GM12874 (cell line): ENCODE results near the gene GSG1L.

Experiments used
- TF ChIP-seq, protein P1 (sequence below): IDR thresholded peaks from 2 replicates; pipeline ENCODE4 v1.5.1; 2011; ENCODE audit warnings: low read depth, mild to moderate bottlenecking, control low read depth, low read length, moderate library complexity; ENCODE audit not compliant: insufficient read depth

GSG1L gene

DNA sequence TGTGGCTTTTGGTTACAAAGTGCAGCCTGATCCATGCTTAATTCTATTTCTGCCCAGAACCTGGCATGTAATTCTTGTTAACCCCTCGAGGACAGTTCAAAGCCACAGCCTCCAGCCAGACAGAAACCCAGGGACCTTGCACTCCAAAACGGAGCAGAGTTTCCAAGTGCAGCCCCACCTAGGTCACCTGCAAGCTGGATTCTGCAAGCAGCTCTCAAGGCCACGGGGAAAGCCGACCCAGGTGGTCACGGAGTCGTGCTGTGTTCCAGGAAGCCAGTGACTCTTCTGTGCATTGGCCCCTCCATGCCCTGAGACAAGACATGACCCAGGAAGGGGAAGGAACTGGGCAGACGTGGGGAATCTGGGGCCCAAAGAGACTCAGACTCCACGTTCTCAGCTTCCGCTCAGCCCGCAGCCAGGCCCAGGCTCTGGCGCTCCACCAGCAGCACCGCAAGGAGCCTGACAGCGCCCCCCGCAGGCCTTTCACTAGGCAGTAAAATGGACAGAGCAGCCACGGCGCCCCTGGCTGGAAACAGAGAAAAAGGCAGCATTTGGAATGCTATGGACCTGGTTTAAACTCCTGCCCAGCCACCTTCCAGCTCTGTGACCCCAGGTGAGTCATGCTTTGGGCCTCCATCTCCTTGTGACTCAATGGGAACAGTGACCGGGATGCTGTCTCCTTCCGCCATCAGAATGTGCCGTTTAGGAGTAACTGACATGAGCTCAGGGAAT is 27.3 kb upstream of the GSG1L start:
- TF ChIP-seq, protein P1, sequence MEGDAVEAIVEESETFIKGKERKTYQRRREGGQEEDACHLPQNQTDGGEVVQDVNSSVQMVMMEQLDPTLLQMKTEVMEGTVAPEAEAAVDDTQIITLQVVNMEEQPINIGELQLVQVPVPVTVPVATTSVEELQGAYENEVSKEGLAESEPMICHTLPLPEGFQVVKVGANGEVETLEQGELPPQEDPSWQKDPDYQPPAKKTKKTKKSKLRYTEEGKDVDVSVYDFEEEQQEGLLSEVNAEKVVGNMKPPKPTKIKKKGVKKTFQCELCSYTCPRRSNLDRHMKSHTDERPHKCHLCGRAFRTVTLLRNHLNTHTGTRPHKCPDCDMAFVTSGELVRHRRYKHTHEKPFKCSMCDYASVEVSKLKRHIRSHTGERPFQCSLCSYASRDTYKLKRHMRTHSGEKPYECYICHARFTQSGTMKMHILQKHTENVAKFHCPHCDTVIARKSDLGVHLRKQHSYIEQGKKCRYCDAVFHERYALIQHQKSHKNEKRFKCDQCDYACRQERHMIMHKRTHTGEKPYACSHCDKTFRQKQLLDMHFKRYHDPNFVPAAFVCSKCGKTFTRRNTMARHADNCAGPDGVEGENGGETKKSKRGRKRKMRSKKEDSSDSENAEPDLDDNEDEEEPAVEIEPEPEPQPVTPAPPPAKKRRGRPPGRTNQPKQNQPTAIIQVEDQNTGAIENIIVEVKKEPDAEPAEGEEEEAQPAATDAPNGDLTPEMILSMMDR, result peak; percentile 29; the same call in 1 of the 2 replicates

DNA sequence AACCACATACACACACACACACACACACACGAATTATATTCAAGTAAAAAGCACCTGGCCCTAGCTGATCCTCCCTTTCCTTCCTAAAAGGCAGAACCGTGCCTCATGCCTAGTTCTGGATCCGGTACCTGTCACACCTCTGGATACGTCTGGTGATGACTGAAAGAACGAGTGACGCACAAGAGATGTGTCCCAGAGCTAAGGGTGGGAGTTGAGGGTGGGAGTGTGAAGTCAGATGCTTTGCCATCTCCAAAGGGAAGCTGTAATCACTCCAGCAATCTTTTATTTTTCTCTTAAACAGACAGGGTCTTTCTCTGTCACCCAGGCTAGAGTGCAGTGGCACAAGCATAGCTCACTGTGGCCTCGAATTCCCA is 26.5 kb upstream of the GSG1L start:
- TF ChIP-seq, protein P1, result no peak

DNA sequence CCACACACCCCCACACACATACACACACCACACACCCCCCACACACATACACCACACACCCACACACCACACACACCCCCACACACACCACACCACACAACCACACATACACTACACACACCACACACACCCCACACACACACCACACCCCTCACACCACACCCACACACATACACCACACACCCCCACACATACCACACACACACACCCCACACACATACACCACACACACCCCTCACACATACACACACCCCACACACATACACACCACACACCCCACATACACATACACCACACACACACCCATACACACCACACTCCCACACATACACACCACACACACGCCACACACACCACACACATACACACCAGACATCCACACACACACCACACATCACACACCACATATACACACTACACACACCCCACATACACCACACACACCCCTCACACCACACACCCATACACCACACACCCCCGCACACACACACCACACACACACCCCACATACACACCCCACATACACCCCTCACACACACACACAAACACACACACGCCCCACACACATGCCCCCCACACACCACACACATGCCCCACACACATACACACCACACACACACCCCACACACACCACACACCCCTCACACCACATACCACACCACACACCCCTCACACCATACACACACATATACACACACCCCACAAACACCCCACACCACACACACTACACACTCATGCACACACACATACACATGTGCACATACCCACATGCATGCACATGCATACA is 25.9 kb upstream of the GSG1L start:
- TF ChIP-seq, protein P1, result no peak

DNA sequence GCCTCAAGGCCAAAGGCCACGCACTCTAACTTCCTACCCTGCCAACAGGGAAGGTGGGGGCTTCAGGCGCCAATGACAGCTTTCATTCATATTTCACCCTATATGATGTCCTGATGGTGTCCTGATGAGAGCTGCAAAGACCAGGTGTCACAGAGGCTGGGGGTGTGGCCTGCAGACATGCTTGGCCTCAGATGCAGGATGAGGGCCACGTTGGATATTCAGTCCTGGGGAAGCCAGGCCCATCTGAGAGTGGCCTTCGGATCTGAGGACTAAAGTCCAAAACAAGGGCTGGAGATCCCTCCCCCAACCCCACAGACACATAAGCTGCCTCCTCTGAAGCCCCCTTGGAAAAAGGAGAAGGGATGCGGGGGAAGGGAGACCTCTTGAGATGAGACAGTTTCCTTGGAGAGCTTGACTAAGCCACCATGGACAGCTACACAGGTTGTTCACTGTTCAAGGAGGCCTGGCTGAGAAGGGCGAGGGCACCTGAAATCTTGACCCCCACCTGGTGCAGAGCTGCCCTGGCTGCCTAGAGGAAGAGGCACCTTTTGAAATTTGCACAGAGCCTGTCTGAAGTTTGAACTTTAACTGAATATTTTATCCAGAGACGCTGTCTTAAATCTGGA is 24.3 kb upstream of the GSG1L start:
- TF ChIP-seq, protein P1, result no peak

DNA sequence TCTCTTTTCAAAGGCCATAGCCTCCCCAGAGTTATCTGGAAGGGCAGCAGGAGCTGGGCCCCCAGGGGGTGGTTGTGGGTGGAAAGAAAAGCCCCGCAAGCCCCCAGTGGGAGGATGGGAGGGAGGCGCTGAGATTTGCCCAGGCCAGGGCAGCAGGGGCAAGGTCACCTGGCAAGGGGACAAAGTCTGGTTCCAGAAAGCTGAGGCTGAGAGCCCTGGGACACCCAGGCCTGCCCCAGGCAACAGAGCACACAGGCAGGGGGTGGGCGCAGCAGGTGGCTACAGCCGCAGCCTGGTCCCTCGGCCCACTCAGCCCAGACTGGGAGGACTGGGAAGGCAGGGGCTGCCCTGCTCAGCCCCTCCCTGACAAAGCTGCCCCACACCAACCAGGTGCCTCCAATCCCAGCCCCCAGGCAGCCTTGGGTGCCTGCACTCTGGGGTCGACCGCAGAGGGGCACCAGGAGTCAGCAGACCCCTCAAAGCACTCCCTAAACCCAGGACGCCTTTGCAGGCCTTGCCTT is 23.7 kb upstream of the GSG1L start:
- TF ChIP-seq, protein P1, result no peak

DNA sequence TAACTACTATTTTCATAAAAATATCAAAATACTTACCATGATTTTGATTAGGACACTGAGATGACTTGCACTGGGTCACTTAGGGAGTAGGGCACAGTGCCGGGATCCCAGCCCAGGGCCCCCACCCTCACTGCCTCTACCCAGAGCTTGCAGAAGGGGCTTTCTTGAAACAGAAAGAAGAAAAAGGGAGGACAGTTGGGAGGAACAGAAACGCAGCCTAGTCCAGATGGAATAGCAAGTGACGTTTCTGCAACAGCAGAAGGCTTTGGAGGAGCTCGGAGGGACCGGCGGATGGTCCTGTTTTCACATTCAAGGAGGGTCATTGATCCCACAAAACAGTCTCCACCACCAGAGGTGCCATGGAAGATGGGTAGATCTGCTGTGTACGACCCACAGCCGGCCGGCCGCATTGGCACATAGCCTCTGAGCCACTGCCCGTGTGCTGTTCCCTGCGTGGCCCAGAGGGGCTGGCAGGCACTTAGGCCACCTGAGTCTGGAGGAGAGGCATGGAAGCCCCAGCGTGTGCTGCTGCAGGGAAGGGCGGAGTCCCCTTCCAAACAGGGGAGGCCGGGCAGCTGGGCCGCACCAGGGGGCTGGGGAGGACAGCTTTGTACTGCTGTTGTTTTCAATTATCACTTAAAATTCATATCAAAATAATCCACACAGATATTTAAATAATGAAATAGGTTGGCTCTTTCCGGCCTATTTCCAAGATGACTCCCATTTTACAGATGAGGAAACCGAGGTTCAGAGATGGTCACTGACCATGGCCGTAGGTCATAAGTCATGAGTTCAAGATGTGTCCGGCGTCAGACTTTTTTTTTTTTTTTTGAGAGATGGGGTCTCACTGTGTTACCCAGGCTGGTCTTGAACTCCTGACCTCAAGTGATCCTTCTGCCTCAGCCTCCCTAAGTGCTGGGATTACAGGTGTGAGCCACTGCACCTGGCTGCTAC is 22.9 kb upstream of the GSG1L start:
- TF ChIP-seq, protein P1, result no peak
